Stimulated activated effector memory CD8-positive, alpha-beta T cell treated with anti-CD3 and anti-CD28 coated beads, Interleukin-12 subunit alpha, Interleukin-12 subunit beta, amount 100 ng/mL, for 72 hours (primary cell): ENCODE results near the gene KIAA2012.

Experiments used
- ATAC-seq: fragments of 150-1000 bp; cut with Tn5 transposase; 2 replicates; pipeline ENCODE4 v1.10.0; 2021
- DNase-seq, 2 donors: peaks; one replicate each; pipeline ENCODE4 v3.0.0; 2021 to 2022; ENCODE audit warnings: low spot score in 2 of 2
- H3K27ac Mint-ChIP-seq: one replicate; pipeline ENCODE4 v1.8.0; 2022; ENCODE audit warnings: mild to moderate bottlenecking, mixed read lengths
- H3K36me3 Mint-ChIP-seq: one replicate; pipeline ENCODE4 v1.8.0; 2022; ENCODE audit warnings: mild to moderate bottlenecking, mixed read lengths
- H3K4me1 Mint-ChIP-seq: one replicate; pipeline ENCODE4 v1.8.0; 2022; ENCODE audit warnings: mixed read lengths
- H3K4me3 Mint-ChIP-seq: one replicate; pipeline ENCODE4 v1.8.0; 2022; ENCODE audit warnings: mild to moderate bottlenecking, mixed read lengths
- H3K9me3 Mint-ChIP-seq: one replicate; pipeline ENCODE4 v1.8.0; 2022; ENCODE audit warnings: mixed read lengths

Gene KIAA2012

GRCh38 chr2:202072737-202073401 lies at the start of gene KIAA2012:
Gene KIAA2012, plus strand, starts transcription at chr2:202073255. Its CDS starts 373 bp downstream, at chr2:202073628.
- H3K4me1 Mint-ChIP-seq = no peaks in the 10 kb centered on the region
- no peak for ATAC-seq
- H3K9me3 Mint-ChIP-seq = no peaks in the 10 kb centered on the region
- H3K36me3 Mint-ChIP-seq = no peaks in the 10 kb centered on the region
- H3K4me3 Mint-ChIP-seq = no peak within 1 kb of the TSS
- no peak within 1 kb of the TSS for H3K27ac Mint-ChIP-seq
- DNase-seq = no peak

- no peak overlapping the region for H3K4me3 Mint-ChIP-seq
- no peak overlapping the region for H3K27ac Mint-ChIP-seq
- no peaks in the 10 kb centered on the region for H3K4me1 Mint-ChIP-seq
- no peak for ATAC-seq
- DNase-seq = no peak
- H3K36me3 Mint-ChIP-seq = no peaks in the 10 kb centered on the region
- H3K9me3 Mint-ChIP-seq = no peaks in the 10 kb centered on the region
Observed at GRCh38 chr2:202023904-202024266, 49.2 kb upstream of the KIAA2012 start.

GRCh38 chr2:202024871-202025270 lies 48.2 kb upstream of the KIAA2012 start:
- H3K27ac Mint-ChIP-seq = no peak overlapping the region
- DNase-seq = no peak
- H3K36me3 Mint-ChIP-seq = no peaks in the 10 kb centered on the region
- no peak overlapping the region for H3K4me3 Mint-ChIP-seq
- no peaks in the 10 kb centered on the region for H3K4me1 Mint-ChIP-seq
- no peaks in the 10 kb centered on the region for H3K9me3 Mint-ChIP-seq
- no peak for ATAC-seq

GRCh38 chr2:202025816-202026215 lies 47.2 kb upstream of the KIAA2012 start:
- no peaks in the 10 kb centered on the region for H3K4me1 Mint-ChIP-seq
- no peaks in the 10 kb centered on the region for H3K9me3 Mint-ChIP-seq
- no peak overlapping the region for H3K4me3 Mint-ChIP-seq
- H3K36me3 Mint-ChIP-seq = no peaks in the 10 kb centered on the region
- no peak overlapping the region for H3K27ac Mint-ChIP-seq
- DNase-seq (no peak), ATAC-seq (no peak)

- Mint-ChIP-seq H3K27ac (no peak overlapping the region), H3K4me3 (no peak overlapping the region), H3K36me3 (no peaks in the 10 kb centered on the region), H3K4me1 (no peaks in the 10 kb centered on the region), H3K9me3 (no peaks in the 10 kb centered on the region)
- DNase-seq (no peak), ATAC-seq (no peak)
Observed at GRCh38 chr2:202026507-202026906, 46.5 kb upstream of the KIAA2012 start.

GRCh38 chr2:202030691-202031090 lies 42.4 kb upstream of the KIAA2012 start:
- no peak for DNase-seq
- H3K9me3 Mint-ChIP-seq = no peaks in the 10 kb centered on the region
- H3K27ac Mint-ChIP-seq = no peak overlapping the region
- no peak overlapping the region for H3K4me3 Mint-ChIP-seq
- peaks cover 9% of the 10 kb centered on the region for H3K4me1 Mint-ChIP-seq
- no peaks in the 10 kb centered on the region for H3K36me3 Mint-ChIP-seq
- no peak for ATAC-seq

GRCh38 chr2:202031246-202031951 lies 41.7 kb upstream of the KIAA2012 start:
- no peaks in the 10 kb centered on the region for H3K9me3 Mint-ChIP-seq
- peaks cover 9% of the 10 kb centered on the region for H3K4me1 Mint-ChIP-seq
- no peaks in the 10 kb centered on the region for H3K36me3 Mint-ChIP-seq
- DNase-seq (no peak), ATAC-seq (no peak)
- no peak overlapping the region for H3K27ac Mint-ChIP-seq
- no peak overlapping the region for H3K4me3 Mint-ChIP-seq

GRCh38 chr2:202032846-202033316 lies 40.2 kb upstream of the KIAA2012 start:
- ATAC-seq = peak; percentile 40
- no peaks in the 10 kb centered on the region for H3K9me3 Mint-ChIP-seq
- H3K4me1 Mint-ChIP-seq = peaks cover 9% of the 10 kb centered on the region
- no peak overlapping the region for H3K4me3 Mint-ChIP-seq
- H3K36me3 Mint-ChIP-seq = no peaks in the 10 kb centered on the region
- DNase-seq = peak in 1 of 2 donors; percentile 41
- peak overlapping the region; percentile 63 for H3K27ac Mint-ChIP-seq

GRCh38 chr2:202033317-202034248 lies 39.5 kb upstream of the KIAA2012 start, which contains the start of gene FZD7:
Gene FZD7, plus strand, starts transcription at chr2:202033855. Its CDS starts 793 bp downstream, at chr2:202034648.
- peak within 1 kb of the TSS; percentile 63 for H3K27ac Mint-ChIP-seq
- peaks cover 9% of the 10 kb centered on the region for H3K4me1 Mint-ChIP-seq
- ATAC-seq (peak; percentile 85), DNase-seq (peak; percentile 78 to 88)
- no peak within 1 kb of the TSS for H3K4me3 Mint-ChIP-seq
- H3K9me3 Mint-ChIP-seq = no peaks in the 10 kb centered on the region
- H3K36me3 Mint-ChIP-seq = no peaks in the 10 kb centered on the region

GRCh38 chr2:202034249-202035088 lies 38.6 kb upstream of the KIAA2012 start:
- ATAC-seq (peak; percentile 9), DNase-seq (peak; percentile 17 to 59)
- no peaks in the 10 kb centered on the region for H3K9me3 Mint-ChIP-seq
- H3K4me3 Mint-ChIP-seq = no peak overlapping the region
- H3K36me3 Mint-ChIP-seq = no peaks in the 10 kb centered on the region
- H3K27ac Mint-ChIP-seq = no peak overlapping the region
- peaks cover 9% of the 10 kb centered on the region for H3K4me1 Mint-ChIP-seq

GRCh38 chr2:202035089-202035940 lies 37.7 kb upstream of the KIAA2012 start:
- DNase-seq (no peak), ATAC-seq (no peak)
- no peaks in the 10 kb centered on the region for H3K36me3 Mint-ChIP-seq
- no peak overlapping the region for H3K27ac Mint-ChIP-seq
- H3K4me3 Mint-ChIP-seq = no peak overlapping the region
- H3K9me3 Mint-ChIP-seq = no peaks in the 10 kb centered on the region
- peaks cover 9% of the 10 kb centered on the region for H3K4me1 Mint-ChIP-seq

GRCh38 chr2:202035941-202036372 lies 37.1 kb upstream of the KIAA2012 start:
- H3K27ac Mint-ChIP-seq = no peak overlapping the region
- H3K36me3 Mint-ChIP-seq = no peaks in the 10 kb centered on the region
- H3K4me3 Mint-ChIP-seq = no peak overlapping the region
- ATAC-seq (no peak), DNase-seq (no peak)
- H3K9me3 Mint-ChIP-seq = no peaks in the 10 kb centered on the region
- peaks cover 9% of the 10 kb centered on the region for H3K4me1 Mint-ChIP-seq

GRCh38 chr2:202036601-202037037 lies 36.4 kb upstream of the KIAA2012 start:
- ATAC-seq (no peak), DNase-seq (no peak)
- Mint-ChIP-seq H3K9me3 (no peaks in the 10 kb centered on the region), H3K4me1 (peaks cover 9% of the 10 kb centered on the region), H3K36me3 (no peaks in the 10 kb centered on the region), H3K27ac (no peak overlapping the region), H3K4me3 (no peak overlapping the region)

GRCh38 chr2:202037086-202037485 lies 36.0 kb upstream of the KIAA2012 start:
- no peaks in the 10 kb centered on the region for H3K36me3 Mint-ChIP-seq

More at GRCh38 chr2:202037086-202037485, 36.0 kb upstream of the KIAA2012 start:
- Mint-ChIP-seq H3K9me3 (no peaks in the 10 kb centered on the region), H3K27ac (no peak overlapping the region), H3K4me1 (peaks cover 7% of the 10 kb centered on the region), H3K4me3 (no peak overlapping the region)
- ATAC-seq = no peak
- no peak for DNase-seq
